GM12878 (cell line): ENCODE data around the gene TGFBR3. TPM values are rescaled to one million over a fixed set of nuclear protein-coding genes. Genes with fewer than 3 reads are reported as not detected.

Experiments
- ATAC-seq: fragments of 200-7000 bp; cut with Tn5 transposase; 3 replicates; pipeline ENCODE4 v1.9.1; 2020; ENCODE audit warnings: mild to moderate bottlenecking, moderate library complexity
- BruUV-seq: library from RNA; stranded (reverse); fragments of 400-500 nt; replicated peaks from 2 replicates; lab custom pipeline; 2021; lab: Mats Ljungman, UMichigan
- CTCF ChIA-PET: fragments of 300-600 bp; sonication (Branson Sonifier 250); formaldehyde crosslinking; extraction: SDS; loops from one replicate; lab custom pipeline; 2021; ENCODE audit warnings: inconsistent platforms; lab: Yijun Ruan, JAX
- POLR2A ChIA-PET: fragments of 350-600 bp; formaldehyde crosslinking; extraction: SDS; loops from one replicate; lab custom pipeline; 2021; ENCODE audit warnings: inconsistent platforms; lab: Charles Lee
- RAD21 ChIA-PET: fragments of 300-600 bp; sonication (Branson Sonifier 250); formaldehyde crosslinking; loops from one replicate; lab custom pipeline; 2023; ENCODE audit warnings: antibody characterized with exemption; ENCODE audit not compliant: unreplicated experiment; lab: Charles Lee
- SMC1A ChIA-PET: fragments of 300-600 bp; sonication (Branson Sonifier 250); formaldehyde crosslinking; loops from one replicate; lab custom pipeline; 2023; ENCODE audit not compliant: unreplicated experiment, uncharacterized antibody; lab: Charles Lee
- DNase-seq: peaks from one replicate; pipeline ENCODE4 v3.0.0-alpha.2; 2011; ENCODE audit warnings: low read depth, low spot score
- FAIRE-seq: peaks from 3 replicates; lab custom pipeline; 2011; peaks lifted over from hg19 to GRCh38; lab: Jason Lieb, UNC
- H2AFZ ChIP-seq: 2 replicates; pipeline ENCODE4 v1.6.0; 2011; ENCODE audit warnings: low read depth, low read length, control low read depth; ENCODE audit not compliant: control insufficient read depth
- H3K27ac ChIP-seq: 2 replicates; pipeline ENCODE4 v1.5.1; 2011; ENCODE audit warnings: control low read depth; ENCODE audit not compliant: control insufficient read depth, insufficient read depth
- H3K27me3 ChIP-seq, 2 experiments: replicated peaks in 1 of 2; 2 replicates each; pipeline versions ENCODE4 v1.6.0 to v1.6.1; 2011; ENCODE audit warnings: low read length in 1 of 2; ENCODE audit not compliant: control insufficient read depth in 2 of 2, insufficient read depth in 2 of 2
- H3K36me3 ChIP-seq, 2 experiments: 2 replicates each; pipeline ENCODE4 v1.5.1; 2011; ENCODE audit warnings: low read length in 1 of 2; ENCODE audit not compliant: control insufficient read depth in 2 of 2, insufficient read depth in 2 of 2
- H3K4me1 ChIP-seq: 2 replicates; pipeline ENCODE4 v1.6.1; 2011; ENCODE audit warnings: mild to moderate bottlenecking, low read length, moderate library complexity, mixed read lengths; ENCODE audit not compliant: control insufficient read depth, insufficient read depth
- H3K4me2 ChIP-seq: 2 replicates; pipeline ENCODE4 v1.6.0; 2011; ENCODE audit warnings: control low read depth; ENCODE audit not compliant: control insufficient read depth, insufficient read depth
- H3K4me3 ChIP-seq: fragments of 200-600 bp; sonication (generic); 2 replicates; pipeline ENCODE4 v1.5.1; 2016
- H3K79me2 ChIP-seq: 2 replicates; pipeline ENCODE4 v1.6.0; 2011; ENCODE audit warnings: low read length; ENCODE audit not compliant: control insufficient read depth, insufficient read depth
- H3K9ac ChIP-seq: 2 replicates; pipeline ENCODE4 v1.8.0; 2011; ENCODE audit warnings: low read length, control low read depth, mixed read lengths; ENCODE audit not compliant: control insufficient read depth, insufficient read depth
- H3K9me3 ChIP-seq: replicated peaks from 3 replicates; pipeline ENCODE4 v1.5.1; 2011; ENCODE audit warnings: mild to moderate bottlenecking, low read length; ENCODE audit not compliant: control insufficient read depth, insufficient read depth
- H4K20me1 ChIP-seq: 2 replicates; pipeline ENCODE4 v1.6.0; 2011; ENCODE audit not compliant: control insufficient read depth, insufficient read depth
- DPF2 ChIP-seq: fragments of 450-650 bp; IDR thresholded peaks from 2 replicates; pipeline ENCODE4 v1.6.1; 2017; ENCODE audit warnings: mild to moderate bottlenecking
- in situ Hi-C: fragments of 300-500 bp; cut with MboI; formaldehyde crosslinking; loops from 9 replicates; pipeline ENCODE4 v1.14.3; 2018; ENCODE audit warnings: mixed read lengths
- intact Hi-C: fragments of 100-400 bp; cut with micrococcal nuclease; formaldehyde crosslinking; loops from one replicate; pipeline ENCODE4 v1.14.2; 2022; ENCODE audit not compliant: unreplicated experiment
- polyA plus RNA-seq, 11 experiments: library from polyadenylated mRNA; depleted of rRNA in 4 of 11; unstranded in 6 of 11; stranded (reverse) in 5 of 11; fragments of >200 nt; fragmentation: Nextera tagmentation in 4 of 11; fragmentation: Illumina TruSeq in 1 of 11; extraction: Ambion mirVana in 4 of 11; extraction: Trizol in 1 of 11; gene quantifications; 1 replicate in 1 of 11; 2 replicates in 10 of 11; pipeline versions ENCODE4 v1.2.1 to v1.2.3, GENCODE V29; 2011 to 2016; ENCODE audit warnings: inconsistent platforms in 2 of 11, missing spikeins in 2 of 11, low read depth in 1 of 11
- small RNA-seq: library from RNA; depleted of rRNA; stranded (forward); fragments of <200 nt; gene quantifications from one replicate; pipeline ENCODE3, GENCODE V24; 2014
- total RNA-seq, 4 experiments: library from RNA; depleted of rRNA in 3 of 4; stranded (reverse); fragments of >200 nt in 3 of 4; fragmentation: Illumina TruSeq in 1 of 4; extraction: Trizol in 1 of 4; gene quantifications; 2 replicates each; pipeline versions ENCODE4 v1.2.1 to v1.2.3, GENCODE V29; 2013 to 2021

The TGFBR3 gene
- total and polyA plus RNA-seq, 10 of the 15 experiments (the other 5 are each of a cell fraction or from before 2014, with no cell fraction given), result 2.7 to 16.5 (median 12.6) TPM

GRCh38 chr1:91630803-91631202 is 255.1 kb downstream of the TGFBR3 start:
- RAD21 ChIA-PET, result no interaction called here
- Histone ChIP-seq H3K4me1 (no peaks in the 10 kb centered on the region), H3K4me2 (no peak overlapping the region), H3K27me3 (no peaks in the 10 kb centered on the region), H3K9me3 (no peaks in the 10 kb centered on the region), H3K79me2 (no peaks in the 10 kb centered on the region), H2AFZ (no peak overlapping the region), H3K9ac (no peak overlapping the region), H3K27ac (no peak overlapping the region), H4K20me1 (no peaks in the 10 kb centered on the region), H3K4me3 (no peak overlapping the region), H3K36me3 (no peaks in the 10 kb centered on the region)
- no peak for FAIRE-seq
- POLR2A ChIA-PET, result no interaction called here
- in situ Hi-C loops, result no loop called here
- SMC1A ChIA-PET, result no interaction called here
- ATAC-seq, result no peak
- intact Hi-C loops, result no loop called here
- TF ChIP-seq DPF2, result no peak
- no peak for DNase-seq
- CTCF ChIA-PET, result no interaction called here
- BruUV-seq, result no TSS peak

Small RNAs within 50 kb of the gene (small RNA-seq; reads per million reads assigned to genes)
- 0.16 reads per million for gene RN7SL653P

Other genes starting within 250 kb of the TGFBR3 start
- 0.11 TPM in 1 of 2 replicates, not detected in the other for gene BRDT, start 63.2 kb upstream of the TGFBR3 start, total RNA-seq (2014; rRNA removed)
- gene BRDT, start 63.2 kb upstream of the TGFBR3 start, total RNA-seq (2014; rRNA removed; fragmentation: Illumina TruSeq; extraction: Trizol), result not detected in 2 replicates
- gene BRDT, start 63.2 kb upstream of the TGFBR3 start, total RNA-seq (2021), result not detected in 2 replicates
- gene BRDT, start 63.2 kb upstream of the TGFBR3 start, polyA plus RNA-seq (2011; rRNA removed), result not detected in 2 replicates
- gene BRDT, start 63.2 kb upstream of the TGFBR3 start, polyA plus RNA-seq (2014; fragmentation: Illumina TruSeq; extraction: Trizol), result not detected in 2 replicates
- gene BRDT, start 63.2 kb upstream of the TGFBR3 start, polyA plus RNA-seq (2014; fragmentation: Nextera tagmentation; extraction: Ambion mirVana), result under 1 TPM in 1 of 2 experiments, not detected in 1; 0.02 TPM
- gene BRDT, start 63.2 kb upstream of the TGFBR3 start, polyA plus RNA-seq (2014; rRNA removed), result not detected in 2 replicates
- gene BRDT, start 63.2 kb upstream of the TGFBR3 start, polyA plus RNA-seq (2016; fragmentation: Nextera tagmentation; extraction: Ambion mirVana), result not detected
- not detected in 2 replicates for gene EPHX4, start 143.8 kb upstream of the TGFBR3 start, total RNA-seq (2014; rRNA removed)
- not detected in 2 replicates for gene EPHX4, start 143.8 kb upstream of the TGFBR3 start, total RNA-seq (2014; rRNA removed; fragmentation: Illumina TruSeq; extraction: Trizol)
- not detected in 2 replicates for gene EPHX4, start 143.8 kb upstream of the TGFBR3 start, total RNA-seq (2021)
- not detected in 2 replicates for gene EPHX4, start 143.8 kb upstream of the TGFBR3 start, polyA plus RNA-seq (2011; rRNA removed)
- gene EPHX4, start 143.8 kb upstream of the TGFBR3 start, polyA plus RNA-seq (2014; fragmentation: Illumina TruSeq; extraction: Trizol), result not detected in 2 replicates
- gene EPHX4, start 143.8 kb upstream of the TGFBR3 start, polyA plus RNA-seq (2014; fragmentation: Nextera tagmentation; extraction: Ambion mirVana), result not detected
- gene EPHX4, start 143.8 kb upstream of the TGFBR3 start, polyA plus RNA-seq (2014; rRNA removed), result not detected in 2 replicates
- gene EPHX4, start 143.8 kb upstream of the TGFBR3 start, polyA plus RNA-seq (2016; fragmentation: Nextera tagmentation; extraction: Ambion mirVana), result not detected
- 0.17 TPM in 1 of 2 replicates, not detected in the other for gene SETSIP, start 189.3 kb upstream of the TGFBR3 start, total RNA-seq (2014; rRNA removed)
- 0.23 TPM in 1 of 2 replicates, not detected in the other for gene SETSIP, start 189.3 kb upstream of the TGFBR3 start, total RNA-seq (2014; rRNA removed; fragmentation: Illumina TruSeq; extraction: Trizol)
- gene SETSIP, start 189.3 kb upstream of the TGFBR3 start, total RNA-seq (2021), result not detected in 2 replicates
- gene SETSIP, start 189.3 kb upstream of the TGFBR3 start, polyA plus RNA-seq (2011; rRNA removed), result 0.18 and 0.48 TPM in 2 replicates
- 0.33 and 0.46 TPM in 2 replicates for gene SETSIP, start 189.3 kb upstream of the TGFBR3 start, polyA plus RNA-seq (2014; fragmentation: Illumina TruSeq; extraction: Trizol)
- gene SETSIP, start 189.3 kb upstream of the TGFBR3 start, polyA plus RNA-seq (2014; fragmentation: Nextera tagmentation; extraction: Ambion mirVana), result under 1 TPM; 0.16 to 0.27 TPM
- 0.15 and 0.22 TPM in 2 replicates for gene SETSIP, start 189.3 kb upstream of the TGFBR3 start, polyA plus RNA-seq (2014; rRNA removed)
- gene SETSIP, start 189.3 kb upstream of the TGFBR3 start, polyA plus RNA-seq (2016; fragmentation: Nextera tagmentation; extraction: Ambion mirVana), result under 1 TPM; 0.35 to 0.36 TPM
- 0.16 and 0.23 TPM in 2 replicates for gene BTBD8, start 194.2 kb upstream of the TGFBR3 start, total RNA-seq (2014; rRNA removed)
- gene BTBD8, start 194.2 kb upstream of the TGFBR3 start, total RNA-seq (2014; rRNA removed; fragmentation: Illumina TruSeq; extraction: Trizol), result 0.18 TPM in 2 replicates
- gene BTBD8, start 194.2 kb upstream of the TGFBR3 start, total RNA-seq (2021), result 0.23 and 0.27 TPM in 2 replicates
- 0.19 and 0.32 TPM in 2 replicates for gene BTBD8, start 194.2 kb upstream of the TGFBR3 start, polyA plus RNA-seq (2011; rRNA removed)
- gene BTBD8, start 194.2 kb upstream of the TGFBR3 start, polyA plus RNA-seq (2014; fragmentation: Illumina TruSeq; extraction: Trizol), result 0.03 and 0.18 TPM in 2 replicates
- gene BTBD8, start 194.2 kb upstream of the TGFBR3 start, polyA plus RNA-seq (2014; fragmentation: Nextera tagmentation; extraction: Ambion mirVana), result under 1 TPM in 1 of 2 experiments, not detected in 1; 0.07 TPM
- gene BTBD8, start 194.2 kb upstream of the TGFBR3 start, polyA plus RNA-seq (2014; rRNA removed), result 0.03 and 0.15 TPM in 2 replicates
- gene BTBD8, start 194.2 kb upstream of the TGFBR3 start, polyA plus RNA-seq (2016; fragmentation: Nextera tagmentation; extraction: Ambion mirVana), result under 1 TPM; 0.23 to 0.32 TPM